Motor neuron (in vitro differentiated cells): ENCODE data around the gene HHATL. TPM values are rescaled to one million over a fixed set of nuclear protein-coding genes. Genes with fewer than 3 reads are reported as not detected.

Source experiments
- ATAC-seq, 8 experiments: fragments of 200-7000 bp; cut with Tn5 transposase; replicated peaks in 6 of 8; 2 replicates each; pipeline ENCODE4 v1.8.0; 2021; ENCODE audit warnings: mild to moderate bottlenecking in 8 of 8, moderate library complexity in 8 of 8
- H3K27ac ChIP-seq, 2 donors: fragments of 250-450 bp; sonication (Bioruptor Pico); 2 replicates each; pipeline ENCODE4 v1.9.0; 2021; ENCODE audit warnings: antibody characterized with exemption in 2 of 2, mild to moderate bottlenecking in 2 of 2, moderate library complexity in 1 of 2
- H3K4me1 ChIP-seq, 2 donors: fragments of 250-450 bp; sonication (Bioruptor Pico); replicated peaks in 1 of 2; 2 replicates each; pipeline ENCODE4 v1.6.1; 2021; ENCODE audit warnings: antibody characterized with exemption in 2 of 2, mild to moderate bottlenecking in 2 of 2, moderate library complexity in 1 of 2
- H3K4me3 ChIP-seq, 5 donors: fragments of 250-450 bp; sonication (Bioruptor Pico); 2 replicates each; pipeline ENCODE4 v1.9.0; 2021; ENCODE audit warnings: antibody characterized with exemption in 5 of 5, mild to moderate bottlenecking in 5 of 5, moderate library complexity in 4 of 5
- WGBS, 10 experiments: fragments of 450-650 bp; shearing (Covaris generic); methylation state at CpG; one replicate each; pipeline ENCODE4 v1.0.0; 2022; 5-methylcytosine and 5-hydroxymethylcytosine counted together
- in situ Hi-C, 9 experiments: fragments of 400-800 bp; cut with MboI; loops; one replicate each; pipeline ENCODE4 v1.15.0; 2021; ENCODE audit warnings: low sequenced_read_pairs in 9 of 9, low pct_unique_long_range_greater_than_20kb in 2 of 9; ENCODE audit not compliant: unreplicated experiment in 9 of 9
- total RNA-seq, 8 experiments: library from RNA; unstranded; fragments of 300-600 nt; gene quantifications; 2 replicates each; pipeline versions ENCODE4 v1.2.3 to v1.2.4, GENCODE V29; 2022

HHATL gene
- total RNA-seq, 8 experiments from 2014 or later: 0.22 to 2.6 (median 1.2) TPM; not detected in 2

DNA sequence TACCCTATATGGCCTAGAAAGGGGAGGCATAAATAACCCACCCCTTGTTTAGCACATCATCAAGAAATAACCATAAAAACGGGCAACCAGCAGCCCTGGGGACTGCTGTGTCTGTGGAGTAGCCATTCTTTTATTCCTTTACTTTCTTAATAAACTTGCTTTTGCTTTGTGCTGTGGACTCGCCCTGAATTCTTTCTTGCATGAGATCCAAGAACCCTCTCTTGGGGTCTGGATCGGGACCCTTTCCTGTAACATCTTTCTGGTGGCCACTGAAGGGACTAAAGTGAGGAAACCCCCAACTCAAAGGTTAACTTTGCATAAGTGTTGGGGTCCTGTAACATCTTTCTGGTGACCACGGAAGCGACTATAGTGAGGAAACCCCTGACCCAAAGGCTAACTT, 15.7 kb upstream of the HHATL start:
- H3K27ac ChIP-seq: no peak overlapping the region
- WGBS, 10 experiments: 31 to 100% (median 62%) methylated on average over 1 to 5 of the region's 5 CpGs; no CpG with 5 or more reads in 3 of the 10 experiments
- no peak overlapping the region for H3K4me3 ChIP-seq
- in situ Hi-C loops: no loop called here
- ATAC-seq: no peak
- H3K4me1 ChIP-seq: no peaks in the 10 kb centered on the region

- no peaks in the 10 kb centered on the region for H3K4me1 ChIP-seq
- H3K4me3 ChIP-seq: no peak overlapping the region
- no peak overlapping the region for H3K27ac ChIP-seq
- in situ Hi-C loops: no loop called here
- 66 to 100% (median 87%) methylated on average over 1 to 6 of the region's 6 CpGs; no CpG with 5 or more reads in 1 of the 10 experiments for WGBS, 10 experiments
- ATAC-seq: no peak
These were observed 14.7 kb upstream of the HHATL start for GRCh38 chr3:42717306-42717705.

DNA sequence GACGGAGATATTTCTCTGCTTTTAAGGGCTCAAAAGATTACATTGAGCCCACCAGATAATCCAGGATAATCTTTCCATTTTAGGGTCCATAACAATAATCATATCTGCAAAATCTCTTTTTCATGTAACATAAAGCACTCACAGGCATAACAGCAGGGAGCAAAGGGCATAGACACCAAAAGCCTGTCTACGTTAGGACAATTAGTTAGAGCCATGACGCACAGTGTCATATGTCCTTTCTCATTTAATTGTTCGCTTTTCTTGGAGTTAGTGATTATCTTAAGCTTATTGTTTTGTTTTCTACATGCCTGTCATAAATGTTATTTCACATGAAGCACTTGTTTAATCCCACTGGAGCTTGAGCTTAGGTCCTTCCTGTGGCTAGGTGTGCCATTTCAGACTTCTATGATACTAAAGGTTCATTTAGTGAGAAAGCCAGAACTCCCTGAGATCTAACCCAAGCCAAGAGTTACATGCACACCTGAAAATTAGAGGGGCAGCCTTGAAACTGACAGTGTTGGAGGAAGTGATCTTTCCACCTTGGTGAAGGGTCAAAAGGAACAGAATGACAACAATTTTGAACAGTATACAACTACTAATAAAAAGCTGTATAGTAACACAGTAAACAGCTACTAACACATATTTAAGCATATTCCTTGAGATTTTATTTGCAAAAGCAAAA, 11.7 kb upstream of the HHATL start:
- WGBS, 10 experiments: 50 to 84% (median 67%) methylated on average over 1 to 4 of the region's 4 CpGs; no CpG with 5 or more reads in 2 of the 10 experiments
- no peak for ATAC-seq
- Histone ChIP-seq H3K27ac (no peak overlapping the region), H3K4me3 (no peak overlapping the region), H3K4me1 (no peaks in the 10 kb centered on the region)
- in situ Hi-C loops: no loop called here

GRCh38 chr3:42713747-42714146, 11.1 kb upstream of the HHATL start:
- in situ Hi-C loops: no loop called here
- no peak for ATAC-seq
- WGBS, 10 experiments: 40 to 100% (median 86%) methylated on average over 1 to 2 of the region's 2 CpGs; no CpG with 5 or more reads in 5 of the 10 experiments

GRCh38 chr3:42712688-42713372, 10.2 kb upstream of the HHATL start:
- no peaks in the 10 kb centered on the region for H3K4me1 ChIP-seq
- no peak overlapping the region for H3K4me3 ChIP-seq
- WGBS, 10 experiments: 0 to 100% (median 53%) methylated on average over 1 to 4 of the region's 5 CpGs; no CpG with 5 or more reads in 5 of the 10 experiments
- in situ Hi-C loops: no loop called here
- no peak overlapping the region for H3K27ac ChIP-seq
- peak in 2 of 8 experiments; percentile 66 to 95 for ATAC-seq

More at GRCh38 chr3:42713747-42714146, 11.1 kb upstream of the HHATL start:
- no peak overlapping the region for H3K27ac ChIP-seq
- H3K4me1 ChIP-seq: no peaks in the 10 kb centered on the region
- no peak overlapping the region for H3K4me3 ChIP-seq

- H3K4me3 ChIP-seq: no peak overlapping the region
- H3K4me1 ChIP-seq: no peaks in the 10 kb centered on the region
- H3K27ac ChIP-seq: no peak overlapping the region
- ATAC-seq: no peak
- WGBS, 10 experiments: 80 to 100% (median 87%) methylated on average over 1 to 3 of the region's 4 CpGs; no CpG with 5 or more reads in 5 of the 10 experiments
- in situ Hi-C loops: no loop called here
These were observed 9.7 kb upstream of the HHATL start for GRCh38 chr3:42712344-42712648.

- WGBS, 10 experiments: 17 to 79% (median 30%) methylated on average over 1 to 4 of the region's 6 CpGs; no CpG with 5 or more reads in 4 of the 10 experiments
- in situ Hi-C loops: no loop called here
- peak in 1 of 8 experiments; percentile 65 for ATAC-seq
- H3K4me3 ChIP-seq: no peak overlapping the region
- no peak overlapping the region for H3K27ac ChIP-seq
- no peaks in the 10 kb centered on the region for H3K4me1 ChIP-seq
These were observed 9.1 kb upstream of the HHATL start for GRCh38 chr3:42711491-42712343.

GRCh38 chr3:42710323-42711021, 7.9 kb upstream of the HHATL start:
- WGBS, 10 experiments: 20 to 100% (median 83%) methylated on average over 1 to 4 of the region's 7 CpGs; no CpG with 5 or more reads in 4 of the 10 experiments
- Histone ChIP-seq H3K4me3 (no peak overlapping the region), H3K4me1 (no peaks in the 10 kb centered on the region), H3K27ac (no peak overlapping the region)
- in situ Hi-C loops: no loop called here
- no peak for ATAC-seq

DNA sequence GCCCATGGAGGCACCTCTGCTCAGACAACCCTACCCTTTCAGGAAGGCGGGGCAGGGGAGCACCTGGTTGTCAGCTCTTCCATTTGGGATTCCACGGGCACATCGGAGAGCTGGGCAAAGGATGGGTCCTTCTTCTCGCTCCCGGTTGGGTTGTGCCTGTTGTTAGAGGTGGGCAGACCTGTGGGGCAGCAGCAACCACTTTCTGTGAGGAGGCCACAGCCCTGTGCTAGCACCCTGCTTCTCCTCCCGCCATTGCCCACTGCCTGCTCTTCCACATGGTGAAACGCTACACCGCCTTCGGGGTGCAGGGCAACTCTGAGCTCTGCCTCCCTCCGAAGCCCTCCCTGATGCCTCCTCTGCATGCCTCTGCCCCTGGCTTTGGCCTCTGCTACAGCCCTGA, 7.0 kb upstream of the HHATL start:
- no peak for ATAC-seq
- no peak overlapping the region for H3K27ac ChIP-seq
- in situ Hi-C loops: no loop called here
- H3K4me3 ChIP-seq: no peak overlapping the region
- WGBS, 10 experiments: 86 to 100% (median 97%) methylated on average over 1 to 5 of the region's 10 CpGs; no CpG with 5 or more reads in 4 of the 10 experiments
- H3K4me1 ChIP-seq: no peaks in the 10 kb centered on the region

GRCh38 chr3:42708611-42709151, 6.1 kb upstream of the HHATL start:
- H3K4me3 ChIP-seq: no peak overlapping the region
- in situ Hi-C loops: no loop called here
- H3K4me1 ChIP-seq: no peaks in the 10 kb centered on the region
- no peak overlapping the region for H3K27ac ChIP-seq
- WGBS, 10 experiments: 20 to 78% (median 58%) methylated on average over 1 to 4 of the region's 10 CpGs; no CpG with 5 or more reads in 6 of the 10 experiments
- no peak for ATAC-seq

GRCh38 chr3:42707620-42708355, 5.2 kb upstream of the HHATL start:
- Histone ChIP-seq H3K27ac (no peak overlapping the region), H3K4me3 (no peak overlapping the region), H3K4me1 (peaks cover 2% of the 10 kb centered on the region in 2 donors)
- ATAC-seq: no peak
- 0 to 46% (median 34%) methylated on average over 1 to 5 of the region's 8 CpGs; no CpG with 5 or more reads in 5 of the 10 experiments for WGBS, 10 experiments
- in situ Hi-C loops: no loop called here
